Measurements from ENCODE around the gene CCNQ.
A peak's percentile ranks its signal among the peaks of the same experiment; 100 is the strongest.

CCNQ gene

GRCh38 chrX:153636716-153637115 lies 37.8 kb upstream of the CCNQ start:
- no peak for DNase-seq

GRCh38 chrX:153635788-153636668 lies 37.1 kb upstream of the CCNQ start:
- peak; percentile 82 for DNase-seq

GRCh38 chrX:153635388-153635787 lies 36.4 kb upstream of the CCNQ start:
- DNase-seq = no peak

GRCh38 chrX:153634832-153635231 lies 35.9 kb upstream of the CCNQ start:
- DNase-seq = no peak

- no peak for DNase-seq
These were observed 35.3 kb upstream of the CCNQ start for GRCh38 chrX:153634236-153634635.

GRCh38 chrX:153633607-153634180 lies 34.8 kb upstream of the CCNQ start:
- no peak for DNase-seq

GRCh38 chrX:153633048-153633447 lies 34.1 kb upstream of the CCNQ start:
- DNase-seq = no peak

GRCh38 chrX:153632595-153632946 lies 33.6 kb upstream of the CCNQ start:
- no peak for DNase-seq

GRCh38 chrX:153631907-153632594 lies 33.1 kb upstream of the CCNQ start:
- no peak for DNase-seq

GRCh38 chrX:153631346-153631745 lies 32.4 kb upstream of the CCNQ start:
- DNase-seq = no peak

GRCh38 chrX:153628665-153629064 lies 29.7 kb upstream of the CCNQ start:
- DNase-seq = no peak

GRCh38 chrX:153628129-153628528 lies 29.2 kb upstream of the CCNQ start:
- no peak for DNase-seq

- no peak for DNase-seq
These were observed 28.8 kb upstream of the CCNQ start for GRCh38 chrX:153627675-153628111.

- no peak for DNase-seq
These were observed 28.1 kb upstream of the CCNQ start for GRCh38 chrX:153626863-153627674.

- no peak for DNase-seq
These were observed 27.2 kb upstream of the CCNQ start for GRCh38 chrX:153626025-153626633.

- DNase-seq = no peak
These were observed 26.5 kb upstream of the CCNQ start for GRCh38 chrX:153625271-153626024.

- no peak for DNase-seq
These were observed 25.5 kb upstream of the CCNQ start for GRCh38 chrX:153624196-153625091.

GRCh38 chrX:153623310-153624029 lies 24.5 kb upstream of the CCNQ start:
- DNase-seq = no peak

- no peak for DNase-seq
These were observed 23.8 kb upstream of the CCNQ start for GRCh38 chrX:153622661-153623309.

Measured in RPMI8226 (cell line).